GM12801 (cell line): ENCODE data around the gene BCAS1.

Source experiments
- TF ChIP-seq, protein P1 (sequence below): IDR thresholded peaks from one replicate; pipeline ENCODE4 v1.5.1; 2011; ENCODE audit warnings: control low read depth; ENCODE audit not compliant: insufficient read length; ENCODE audit errors: extremely low read depth

The BCAS1 gene

GRCh38 chr20:53941680-53942471 is 128.5 kb downstream of the BCAS1 start:
- TF ChIP-seq, protein P1, sequence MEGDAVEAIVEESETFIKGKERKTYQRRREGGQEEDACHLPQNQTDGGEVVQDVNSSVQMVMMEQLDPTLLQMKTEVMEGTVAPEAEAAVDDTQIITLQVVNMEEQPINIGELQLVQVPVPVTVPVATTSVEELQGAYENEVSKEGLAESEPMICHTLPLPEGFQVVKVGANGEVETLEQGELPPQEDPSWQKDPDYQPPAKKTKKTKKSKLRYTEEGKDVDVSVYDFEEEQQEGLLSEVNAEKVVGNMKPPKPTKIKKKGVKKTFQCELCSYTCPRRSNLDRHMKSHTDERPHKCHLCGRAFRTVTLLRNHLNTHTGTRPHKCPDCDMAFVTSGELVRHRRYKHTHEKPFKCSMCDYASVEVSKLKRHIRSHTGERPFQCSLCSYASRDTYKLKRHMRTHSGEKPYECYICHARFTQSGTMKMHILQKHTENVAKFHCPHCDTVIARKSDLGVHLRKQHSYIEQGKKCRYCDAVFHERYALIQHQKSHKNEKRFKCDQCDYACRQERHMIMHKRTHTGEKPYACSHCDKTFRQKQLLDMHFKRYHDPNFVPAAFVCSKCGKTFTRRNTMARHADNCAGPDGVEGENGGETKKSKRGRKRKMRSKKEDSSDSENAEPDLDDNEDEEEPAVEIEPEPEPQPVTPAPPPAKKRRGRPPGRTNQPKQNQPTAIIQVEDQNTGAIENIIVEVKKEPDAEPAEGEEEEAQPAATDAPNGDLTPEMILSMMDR: no peak

- TF ChIP-seq, protein P1: no peak
Observed at GRCh38 chr20:53940907-53941545, 129.4 kb downstream of the BCAS1 start.

DNA sequence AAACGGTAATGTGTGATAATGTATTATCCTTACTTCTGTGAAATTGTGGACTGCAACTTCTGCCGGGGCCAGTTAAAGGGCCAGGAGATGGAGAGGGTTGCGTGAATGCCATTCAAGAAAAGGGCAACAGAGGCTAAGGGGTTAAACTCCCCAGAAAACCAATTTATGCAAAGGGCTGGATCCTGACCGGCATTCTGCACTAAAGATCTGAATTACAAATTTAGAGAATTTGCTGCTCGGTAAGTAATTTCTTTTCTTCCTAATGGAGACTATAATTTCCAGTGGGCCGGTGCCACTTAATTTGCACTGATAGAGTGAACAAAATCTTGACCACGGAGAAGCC is 130.1 kb downstream of the BCAS1 start:
- TF ChIP-seq, protein P1: no peak

- TF ChIP-seq, protein P1: no peak
Observed at GRCh38 chr20:53939572-53940359, 130.6 kb downstream of the BCAS1 start.

DNA sequence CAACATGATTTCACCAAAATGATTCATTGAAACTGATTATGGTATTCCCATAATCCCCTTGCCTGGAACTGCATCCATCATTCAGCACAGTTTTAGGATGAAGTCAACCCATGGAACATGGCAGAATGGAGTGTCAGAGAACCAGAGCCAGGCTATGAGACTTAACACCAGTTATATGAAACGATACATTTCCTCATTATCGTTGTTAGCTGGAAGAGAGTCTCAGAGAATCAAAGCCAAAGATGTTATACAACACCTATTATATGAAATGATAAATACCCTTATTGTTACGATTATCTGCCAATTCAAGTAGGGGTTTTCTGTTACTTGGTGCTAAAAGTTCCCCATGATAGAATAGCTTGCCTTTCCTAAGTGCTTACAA is 131.2 kb downstream of the BCAS1 start:
- TF ChIP-seq, protein P1: no peak

DNA sequence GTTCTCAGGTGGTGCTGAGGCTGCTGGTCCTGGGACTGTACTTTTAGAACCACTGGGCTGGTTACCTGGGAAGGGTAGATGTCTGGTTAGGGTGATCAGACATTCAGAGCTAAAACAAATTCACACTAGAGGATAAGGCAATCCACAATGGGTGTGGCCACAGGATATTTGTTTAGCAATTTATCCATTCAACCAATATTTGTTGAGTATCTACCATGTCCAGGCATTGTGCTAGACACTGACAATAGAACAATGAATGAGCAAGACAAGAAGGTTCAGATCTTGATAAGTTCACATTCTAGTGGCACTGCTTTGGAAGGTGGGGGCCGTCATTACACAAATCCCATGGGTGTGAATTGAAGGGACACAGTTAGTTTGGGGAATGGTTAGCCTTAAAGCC is 131.7 kb downstream of the BCAS1 start:
- TF ChIP-seq, protein P1: no peak

GRCh38 chr20:53937929-53938367 is 132.4 kb downstream of the BCAS1 start:
- TF ChIP-seq, protein P1: no peak
